Measurements from ENCODE around the gene TNRC6B. TPM values are rescaled to one million over a fixed set of nuclear protein-coding genes. Genes with fewer than 3 reads are reported as not detected.

TNRC6B gene
- total RNA-seq, 1 experiment from 2014 or later: 62.7 TPM

DNA sequence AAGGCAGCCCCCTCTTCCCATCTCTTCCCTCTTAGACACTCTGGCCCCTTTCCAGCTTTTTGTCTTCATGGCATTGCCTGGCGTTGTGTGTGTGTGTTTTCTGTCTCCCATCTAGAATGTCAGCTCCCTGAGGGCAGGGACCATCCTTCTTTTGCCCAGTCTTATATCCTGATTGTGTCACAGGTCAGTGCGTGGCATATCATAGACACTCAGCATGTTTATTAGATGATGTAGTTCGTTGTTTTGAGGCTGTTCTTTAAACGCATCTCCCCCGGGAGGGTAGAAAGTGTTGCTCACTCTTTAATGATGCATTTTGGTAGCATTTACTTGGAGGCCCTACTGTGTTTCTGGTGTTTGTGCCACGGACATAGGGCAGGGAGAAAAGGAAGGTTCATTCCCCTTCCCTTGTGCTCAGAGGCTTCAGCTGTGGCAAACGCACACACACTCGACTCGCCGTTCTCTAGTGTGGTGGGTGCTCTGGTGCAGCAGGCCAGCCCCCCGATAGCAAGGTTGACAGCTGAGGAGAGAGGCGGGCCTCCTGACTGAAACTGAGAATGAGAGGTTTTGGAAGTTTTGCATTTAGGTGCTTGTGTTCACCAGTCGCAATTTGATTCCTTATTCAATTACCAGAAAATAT is 60.2 kb downstream of the TNRC6B start:
- DNase-seq: no peak
- Histone ChIP-seq H2AFZ (no peak overlapping the region), H3F3A (ENCODE audit: insufficient read depth, low read depth) (peaks cover 28% of the 10 kb centered on the region), H3K4me3 (no peak overlapping the region), H3K9me2 (ENCODE audit: insufficient read depth) (no peaks in the 10 kb centered on the region), H3K36me3 (ENCODE audit: low read depth) (no peaks in the 10 kb centered on the region), H3K4me2 (peak overlapping the region; percentile 37), H3K27ac (peak overlapping the region; percentile 87), H3K9me3 (ENCODE audit: insufficient read depth, low read depth) (no peaks in the 10 kb centered on the region), H3K27me3 (ENCODE audit: insufficient read depth, low read depth) (no peaks in the 10 kb centered on the region), H3K4me1 (replicated peaks; ENCODE audit: insufficient read depth) (peaks cover 42% of the 10 kb centered on the region), H3K79me2 (ENCODE audit: low read depth) (peaks cover 62% of the 10 kb centered on the region), H4K20me1 (ENCODE audit: insufficient read depth) (no peaks in the 10 kb centered on the region; the same call in 1 of the 2 replicates)
- ChIA-PET POLR2A (ENCODE audit: unreplicated experiment) (no interaction called here), CTCF (no interaction called here)
- intact Hi-C loops (cut with micrococcal nuclease; ENCODE audit: unreplicated experiment): no loop called here
- no TSS peak for BruUV-seq (replicated peaks)
- TF ChIP-seq EZH2 (IDR thresholded peaks at IDR 0.05; ENCODE audit: low read depth): no peak
- no peak for TF ChIP-seq CTCF (conservative IDR thresholded peaks at IDR 0.05)

DNA sequence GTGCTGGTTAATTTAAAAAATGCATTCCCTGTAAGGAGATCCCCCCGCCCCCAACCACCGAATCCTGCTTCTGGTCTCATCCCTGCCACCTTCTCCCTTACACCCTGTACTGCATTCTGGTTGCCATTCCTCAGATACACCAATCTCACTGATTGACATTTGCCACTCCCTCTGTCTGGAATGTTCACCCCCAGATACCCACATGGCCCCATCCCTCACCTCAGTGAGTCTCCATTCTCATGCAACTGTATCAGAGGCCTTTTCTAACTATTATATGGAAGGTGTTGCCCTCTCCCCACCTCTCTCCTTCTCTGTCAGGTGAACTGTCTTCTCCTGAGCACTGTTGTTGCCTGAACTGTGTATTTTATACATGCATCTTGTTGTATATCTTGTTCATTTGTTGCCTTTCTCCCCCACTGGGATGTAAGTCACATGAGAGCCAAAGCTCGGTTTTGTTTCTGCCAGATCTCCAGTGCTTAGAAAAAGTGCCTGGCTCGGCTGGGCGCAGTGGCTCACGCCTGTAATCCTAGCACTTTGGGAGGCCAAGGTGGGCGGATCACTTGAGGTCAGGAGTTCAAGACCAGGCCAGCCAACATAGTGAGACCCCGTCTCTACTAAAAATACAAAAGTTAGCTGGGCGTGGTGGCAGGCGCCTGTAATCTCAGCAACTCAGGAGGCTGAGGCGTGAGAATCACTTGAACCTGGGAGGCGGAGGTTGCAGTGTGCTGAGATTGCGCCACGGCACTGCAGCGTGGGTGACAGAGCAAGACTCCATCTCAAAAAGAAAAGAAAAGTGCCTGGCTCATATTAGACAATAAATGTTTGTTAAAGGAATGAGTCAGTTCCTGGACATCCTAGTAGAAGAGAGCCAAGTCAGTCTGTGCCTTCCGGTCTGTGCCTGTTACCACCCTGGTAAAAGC is 61.0 kb downstream of the TNRC6B start:
- Histone ChIP-seq H3K4me2 (peak overlapping the region; percentile 37), H3F3A (ENCODE audit: insufficient read depth, low read depth) (peaks cover 28% of the 10 kb centered on the region), H3K4me3 (no peak overlapping the region), H3K27ac (peak overlapping the region; percentile 87), H3K9me3 (ENCODE audit: insufficient read depth, low read depth) (no peaks in the 10 kb centered on the region), H3K9me2 (ENCODE audit: insufficient read depth) (no peaks in the 10 kb centered on the region), H3K79me2 (ENCODE audit: low read depth) (peaks cover 66% of the 10 kb centered on the region), H3K4me1 (replicated peaks; ENCODE audit: insufficient read depth) (peaks cover 42% of the 10 kb centered on the region), H3K36me3 (ENCODE audit: low read depth) (no peaks in the 10 kb centered on the region), H3K27me3 (ENCODE audit: insufficient read depth, low read depth) (no peaks in the 10 kb centered on the region), H4K20me1 (ENCODE audit: insufficient read depth) (no peaks in the 10 kb centered on the region; the same call in 1 of the 2 replicates), H2AFZ (no peak overlapping the region)
- no TSS peak for BruUV-seq (replicated peaks)
- DNase-seq: peak; percentile 57 to 89
- intact Hi-C loops (cut with micrococcal nuclease; ENCODE audit: unreplicated experiment): no loop called here
- POLR2A ChIA-PET (ENCODE audit: unreplicated experiment): no interaction called here
- CTCF ChIA-PET: no interaction called here
- TF ChIP-seq EZH2 (IDR thresholded peaks at IDR 0.05; ENCODE audit: low read depth) (no peak), CTCF (conservative IDR thresholded peaks at IDR 0.05) (no peak)

DNA sequence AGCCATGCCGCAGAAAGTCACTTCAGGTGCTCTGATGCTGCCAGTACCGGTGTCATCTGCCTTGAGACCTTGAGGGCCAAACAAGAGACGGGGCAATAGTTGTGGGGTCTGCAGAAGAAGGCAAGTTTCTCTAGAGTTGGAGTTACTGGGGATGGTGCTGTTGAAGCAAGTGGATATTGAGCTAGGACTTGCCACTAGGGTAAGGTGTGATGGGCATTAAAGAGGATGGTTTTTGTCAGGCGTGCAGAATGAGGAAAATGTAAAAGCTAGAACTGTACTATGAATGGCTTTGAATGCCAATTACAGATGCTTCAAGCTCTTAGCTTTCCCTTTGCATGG is 61.6 kb downstream of the TNRC6B start:
- BruUV-seq (replicated peaks): no TSS peak
- no peaks in the 10 kb centered on the region; the same call in 1 of the 2 replicates for H4K20me1 ChIP-seq (ENCODE audit: insufficient read depth)
- ChIA-PET POLR2A (ENCODE audit: unreplicated experiment) (no interaction called here), CTCF (no interaction called here)
- H3K79me2 ChIP-seq (ENCODE audit: low read depth): peaks cover 71% of the 10 kb centered on the region
- no peak overlapping the region for H3K4me3 ChIP-seq
- no peaks in the 10 kb centered on the region for H3K36me3 ChIP-seq (ENCODE audit: low read depth)
- peak overlapping the region; percentile 87 for H3K27ac ChIP-seq
- H2AFZ ChIP-seq: no peak overlapping the region
- H3K4me1 ChIP-seq (replicated peaks; ENCODE audit: insufficient read depth): peaks cover 42% of the 10 kb centered on the region
- H3F3A ChIP-seq (ENCODE audit: insufficient read depth, low read depth): peaks cover 28% of the 10 kb centered on the region
- H3K4me2 ChIP-seq: peak overlapping the region; percentile 37
- intact Hi-C loops (cut with micrococcal nuclease; ENCODE audit: unreplicated experiment): no loop called here
- TF ChIP-seq CTCF (conservative IDR thresholded peaks at IDR 0.05): no peak
- TF ChIP-seq EZH2 (IDR thresholded peaks at IDR 0.05; ENCODE audit: low read depth): no peak
- no peaks in the 10 kb centered on the region for H3K9me2 ChIP-seq (ENCODE audit: insufficient read depth)
- no peak for DNase-seq
- H3K9me3 ChIP-seq (ENCODE audit: insufficient read depth, low read depth): no peaks in the 10 kb centered on the region
- H3K27me3 ChIP-seq (ENCODE audit: insufficient read depth, low read depth): no peaks in the 10 kb centered on the region

Measured in PC-9 (cell line).